NCI-H2227 treated with DMSO at 0.1 percent for 48 hours (cell line): Measurements from ENCODE around the gene BTBD18.

Experiments used
- DNase-seq: peaks from one replicate; lab custom pipeline; 2025; lab: John Stamatoyannopoulos, UW

BTBD18 gene

GRCh38 chr11:57775491-57775890 is 23.9 kb upstream of the BTBD18 start:
- DNase-seq: no peak

- no peak for DNase-seq
Measured at GRCh38 chr11:57773026-57773598, 21.5 kb upstream of the BTBD18 start.

- DNase-seq: no peak
Measured at GRCh38 chr11:57772562-57772961, 20.9 kb upstream of the BTBD18 start.

- no peak for DNase-seq
Measured at GRCh38 chr11:57771365-57771764, 19.7 kb upstream of the BTBD18 start.

- DNase-seq: no peak
Measured at GRCh38 chr11:57770793-57771192, 19.2 kb upstream of the BTBD18 start.

- DNase-seq: no peak
Measured at GRCh38 chr11:57764972-57765371, 13.4 kb upstream of the BTBD18 start.

DNA sequence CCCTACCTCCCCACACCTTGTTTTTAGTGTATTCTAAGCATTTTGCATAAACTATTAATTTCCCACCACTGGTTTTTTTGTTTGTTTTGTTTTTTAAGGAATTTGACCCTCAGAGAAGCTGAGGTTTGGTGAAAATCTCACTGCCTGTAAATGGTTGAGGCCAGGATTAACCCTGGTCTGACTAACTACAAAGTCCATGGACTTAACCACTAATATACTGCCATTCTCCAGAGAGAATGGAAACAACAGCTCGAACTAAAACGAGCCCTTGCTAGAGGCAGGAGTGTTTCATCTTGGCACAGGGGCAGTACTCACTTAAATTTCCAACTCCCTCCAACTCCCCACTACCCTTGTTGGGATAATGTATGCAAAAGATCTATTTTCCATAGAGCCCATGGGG is 12.9 kb upstream of the BTBD18 start:
- DNase-seq: no peak

- DNase-seq: no peak
Measured at GRCh38 chr11:57764021-57764420, 12.4 kb upstream of the BTBD18 start.

GRCh38 chr11:57763568-57763967 is 11.9 kb upstream of the BTBD18 start:
- peak; percentile 33 for DNase-seq

DNA sequence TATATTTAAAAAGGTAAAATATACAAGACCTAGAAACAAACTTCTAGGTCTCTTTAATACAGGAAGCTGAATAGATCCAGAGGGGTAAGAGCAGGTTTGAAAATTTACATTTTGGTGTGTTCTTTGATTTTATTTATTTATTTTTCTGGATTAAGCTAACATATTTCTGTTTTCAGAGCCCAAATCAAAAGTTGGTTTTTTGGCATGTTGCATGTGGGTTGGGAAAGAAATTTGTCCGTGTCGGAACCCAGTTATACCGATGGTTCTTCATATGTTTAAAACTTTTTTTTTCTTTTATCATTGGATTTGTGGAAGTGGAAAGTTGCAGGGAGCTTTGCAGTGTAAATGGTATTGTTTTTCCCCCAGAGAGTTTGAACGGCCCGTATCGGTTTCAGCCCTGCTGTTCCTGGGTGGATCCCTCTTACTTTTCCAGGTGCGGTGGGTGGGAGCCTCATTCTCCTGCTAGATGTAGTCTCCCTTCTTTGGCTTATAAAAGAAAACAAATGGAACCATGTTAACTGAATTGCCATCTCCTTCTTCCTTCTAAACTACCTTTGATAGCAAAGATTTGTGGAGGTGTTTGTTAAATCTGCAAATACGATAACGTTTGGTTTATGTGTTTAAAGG is 10.7 kb upstream of the BTBD18 start:
- DNase-seq: peak; percentile 48

DNA sequence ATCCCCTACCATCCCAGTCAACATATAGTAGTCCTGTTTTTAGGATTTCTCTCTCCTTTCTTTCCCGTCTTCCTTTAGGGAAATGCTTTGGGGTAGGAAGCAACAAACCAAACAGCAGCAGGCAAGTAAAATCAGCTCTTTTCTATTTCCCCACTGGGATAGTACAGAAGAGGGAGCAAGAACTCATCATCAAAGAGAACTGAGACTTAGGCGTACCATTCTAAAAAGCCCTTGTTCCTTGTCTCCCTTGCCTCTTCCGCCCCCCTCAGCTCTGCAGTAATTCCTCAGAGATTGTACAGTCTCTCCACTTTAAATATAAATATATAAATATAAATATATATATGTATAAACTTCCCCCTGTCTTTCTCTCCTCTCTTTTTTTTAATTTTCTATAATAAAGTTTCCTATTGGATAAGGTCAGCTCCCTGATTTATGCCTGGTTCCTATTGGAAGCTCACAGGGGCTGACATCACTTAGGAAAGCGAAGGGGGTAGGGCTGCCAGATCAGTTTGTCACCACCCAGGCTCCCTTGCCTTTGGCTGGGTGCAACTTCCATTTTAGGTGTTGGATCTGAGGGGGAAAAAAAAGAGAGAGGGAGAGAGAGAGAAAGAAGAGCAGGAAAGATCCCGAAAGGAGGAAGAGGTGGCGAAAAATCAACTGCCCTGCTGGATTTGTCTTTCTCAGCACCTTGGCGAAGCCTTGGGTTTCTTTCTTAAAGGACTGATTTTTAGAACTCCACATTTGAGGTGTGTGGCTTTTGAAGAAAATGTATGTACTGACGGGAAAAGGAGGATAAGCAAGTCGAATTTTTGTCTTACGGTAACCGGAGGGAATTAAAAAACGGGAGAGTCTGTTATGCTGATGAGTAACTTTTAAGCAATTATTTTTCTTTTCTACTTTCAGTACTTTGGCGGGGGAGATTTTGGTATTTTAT is 9.9 kb upstream of the BTBD18 start, which contains the start of gene CTNND1:
Gene CTNND1 (plus strand): TSS at position 502 of the 934 bp plus-strand sequence. CDS start 29,677 bp downstream, outside the sequence.
- peak; percentile 94 for DNase-seq

DNA sequence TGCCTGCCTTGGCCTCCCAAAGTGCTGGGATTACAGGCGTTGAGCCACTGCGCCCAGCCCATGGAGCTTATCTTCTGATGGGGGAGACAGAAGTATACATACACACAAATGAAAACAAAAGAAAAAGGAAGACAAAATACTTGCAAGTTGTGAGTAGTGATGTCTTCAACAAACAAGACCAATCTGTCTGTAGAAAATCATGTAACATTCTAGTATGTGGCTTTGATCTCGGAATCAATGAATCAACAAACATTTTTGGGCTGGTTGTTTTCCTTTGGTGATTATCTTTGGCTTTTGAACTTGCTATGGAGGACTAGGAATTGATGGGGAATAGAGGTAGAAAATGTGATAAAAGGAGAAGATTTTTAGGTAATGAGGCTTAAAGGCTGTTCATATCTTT is 6.6 kb upstream of the BTBD18 start:
- DNase-seq: no peak

DNA sequence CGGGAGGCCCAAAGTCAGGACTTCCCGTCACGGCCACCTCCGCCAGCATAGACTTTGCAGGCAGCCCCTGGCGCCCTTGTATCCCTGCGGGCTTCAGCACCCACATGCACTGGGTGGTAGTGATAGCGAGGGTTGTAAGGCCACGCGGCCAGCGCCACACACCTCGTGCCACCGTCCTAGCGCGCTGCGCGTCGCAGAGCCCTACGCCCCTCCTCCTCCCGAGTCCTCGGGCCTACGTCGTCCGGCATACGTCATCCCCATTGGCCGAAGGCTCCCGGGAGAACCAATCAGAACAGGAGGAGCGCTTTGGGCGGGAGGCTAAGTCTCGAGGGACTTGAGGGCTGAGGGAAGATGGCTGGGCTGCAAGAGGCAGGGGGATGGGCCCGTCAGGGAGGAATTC is 1.3 kb upstream of the BTBD18 start:
- no peak for DNase-seq

DNA sequence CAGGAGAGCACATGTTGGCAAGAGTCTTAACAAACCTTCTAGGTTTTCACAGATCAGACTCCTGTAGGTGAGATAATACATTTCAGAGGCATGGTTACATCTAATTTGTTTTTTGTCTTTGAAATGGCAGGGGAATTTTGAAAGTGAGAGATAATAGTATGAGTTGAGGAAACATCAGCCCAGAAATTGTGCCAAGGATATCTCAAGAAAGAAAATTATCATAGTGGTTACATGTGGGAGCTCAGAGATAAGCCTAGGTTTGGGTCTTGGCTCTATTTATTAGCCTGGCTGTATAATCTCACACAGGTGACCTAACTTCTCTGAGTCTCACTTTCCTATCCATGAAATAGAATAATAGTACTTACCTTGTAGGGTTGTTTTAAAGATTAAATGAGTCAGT is 443 bp downstream of the BTBD18 start:
- DNase-seq: no peak

DNA sequence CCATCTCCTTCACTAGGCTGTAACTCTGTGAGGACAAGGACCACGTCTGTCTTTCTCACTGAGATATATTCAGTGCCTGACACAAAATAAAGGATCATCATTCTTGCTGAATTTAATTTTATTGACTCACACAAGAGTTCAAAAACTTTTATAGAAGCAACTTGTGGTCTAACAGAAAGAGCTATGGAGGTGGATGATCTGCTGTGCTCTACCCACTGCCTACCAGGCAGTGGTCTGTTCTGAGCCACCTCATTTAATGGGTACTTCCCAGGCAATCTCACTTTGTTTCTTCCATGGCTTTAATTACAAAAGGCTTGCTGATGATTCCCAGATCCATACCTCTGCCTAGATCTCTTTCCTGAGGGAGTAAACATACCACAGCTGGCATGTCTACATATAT is 4.7 kb downstream of the BTBD18 start:
- DNase-seq: no peak

DNA sequence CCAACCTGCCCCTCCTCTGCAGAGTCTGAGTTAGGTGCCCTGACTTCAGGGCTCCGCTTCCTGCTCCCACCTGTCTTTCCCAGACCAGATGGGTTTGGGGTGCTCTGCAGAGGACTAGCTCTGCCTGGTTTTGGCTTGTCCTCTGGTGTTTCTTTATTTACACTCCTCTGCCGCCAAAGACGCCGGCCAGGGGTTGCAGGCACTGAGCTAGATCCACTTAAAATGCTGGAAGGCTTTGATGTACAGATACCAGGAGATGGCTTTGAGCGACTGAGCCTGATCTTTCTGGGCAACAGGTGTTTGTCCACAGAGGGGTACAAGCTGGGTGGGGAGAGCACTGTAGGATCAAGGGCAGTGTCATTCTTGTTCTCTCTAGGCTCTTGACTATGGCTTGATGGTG is 6.4 kb downstream of the BTBD18 start:
- DNase-seq: no peak

- DNase-seq: no peak
Measured at GRCh38 chr11:57744357-57744756, 7.3 kb downstream of the BTBD18 start.

DNA sequence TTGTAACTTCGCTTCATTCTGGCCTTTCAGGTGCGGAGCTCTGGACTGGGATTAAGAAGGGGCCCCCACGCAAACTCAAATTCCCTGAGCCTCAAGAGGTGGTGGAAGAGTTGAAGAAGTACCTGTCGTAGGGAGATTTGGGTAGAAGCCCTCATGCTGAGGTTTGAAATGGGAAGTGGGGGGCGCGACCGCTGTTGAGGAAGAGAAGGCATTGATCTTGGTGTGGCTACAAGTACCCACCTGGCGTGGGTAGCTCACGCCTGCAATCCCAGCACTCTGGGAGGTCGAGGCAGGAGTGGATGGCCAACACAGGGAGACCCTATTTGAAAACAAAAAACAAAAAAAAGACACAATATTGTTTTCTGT is 9.5 kb downstream of the BTBD18 start:
- no peak for DNase-seq

DNA sequence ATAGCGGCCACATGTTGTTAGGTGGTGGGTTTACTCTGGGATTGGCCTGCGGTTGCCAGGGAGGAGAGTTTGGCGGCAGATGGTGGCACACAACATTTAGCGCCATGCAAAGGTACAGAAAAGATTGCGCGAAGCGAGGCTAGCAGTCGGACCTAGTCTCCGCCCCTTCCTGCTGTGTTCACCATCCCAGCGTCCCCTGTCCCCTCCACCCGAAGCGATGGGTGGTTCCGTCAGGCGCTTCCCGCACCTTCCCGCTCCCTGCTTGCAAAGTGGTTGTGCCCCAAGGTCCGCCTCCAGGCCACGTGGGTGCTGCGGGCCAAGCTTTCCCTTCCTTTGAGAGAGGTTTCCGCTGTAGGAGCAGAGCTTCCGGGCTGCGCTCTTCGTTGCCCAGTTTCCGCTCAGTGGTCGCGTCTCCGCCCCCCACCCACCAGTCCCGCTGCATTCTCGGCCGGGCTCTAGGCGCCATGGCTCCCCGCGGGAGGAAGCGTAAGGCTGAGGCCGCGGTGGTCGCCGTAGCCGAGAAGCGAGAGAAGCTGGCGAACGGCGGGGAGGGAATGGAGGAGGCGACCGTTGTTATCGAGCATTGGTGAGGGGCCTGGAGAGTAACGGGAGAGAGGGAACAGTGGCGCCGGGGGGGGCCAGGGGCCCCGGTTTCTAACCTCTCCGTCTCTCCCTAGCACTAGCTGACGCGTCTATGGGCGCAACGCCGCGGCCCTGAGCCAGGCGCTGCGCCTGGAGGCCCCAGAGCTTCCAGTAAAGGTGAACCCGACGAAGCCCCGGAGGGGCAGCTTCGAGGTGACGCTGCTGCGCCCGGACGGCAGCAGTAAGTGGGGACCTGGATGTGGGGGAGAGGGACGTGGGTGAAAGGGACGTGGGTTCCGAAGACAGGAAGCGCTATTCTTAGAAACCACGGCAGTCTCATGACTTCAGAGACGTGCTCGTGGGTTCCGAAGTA is 10.2 kb downstream of the BTBD18 start, which contains the start of gene SELENOH:
Gene SELENOH (plus strand): TSS at position 360 of the 955 bp plus-strand sequence. CDS start 105 bp downstream, at position 465.
- peak; percentile 98 for DNase-seq

DNA sequence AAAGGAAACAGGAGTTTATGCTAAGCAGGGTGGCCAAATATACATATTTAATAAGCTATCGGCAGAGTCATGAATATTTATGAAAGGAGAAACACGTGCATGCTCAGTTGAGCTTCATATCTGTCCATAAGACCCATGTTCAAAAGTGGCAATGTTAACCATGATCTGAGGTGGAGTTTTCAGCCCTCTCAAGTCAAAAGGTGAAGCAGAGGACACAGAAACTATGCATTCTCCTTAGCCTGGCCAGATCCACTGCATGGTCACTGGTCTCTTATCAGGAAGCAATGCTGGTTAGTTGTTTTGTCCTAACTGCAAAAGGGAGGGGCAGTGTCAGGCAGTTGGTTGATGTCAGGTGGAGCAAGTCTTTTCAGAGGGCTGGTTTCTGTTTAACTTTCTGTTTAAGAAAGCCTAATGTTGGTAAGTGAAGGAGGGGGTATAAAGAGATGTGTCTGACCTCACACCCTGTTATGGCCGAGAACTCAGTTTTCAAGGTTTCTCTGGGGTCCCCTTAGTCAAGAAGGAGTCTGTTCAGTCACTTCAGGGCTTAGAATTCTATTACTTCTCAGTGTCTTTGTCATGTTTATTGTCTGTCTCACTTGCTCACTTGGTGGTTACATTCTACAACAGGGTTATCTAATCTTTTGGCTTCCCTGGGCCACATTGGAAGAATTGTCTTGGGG is 15.9 kb downstream of the BTBD18 start:
- no peak for DNase-seq

DNA sequence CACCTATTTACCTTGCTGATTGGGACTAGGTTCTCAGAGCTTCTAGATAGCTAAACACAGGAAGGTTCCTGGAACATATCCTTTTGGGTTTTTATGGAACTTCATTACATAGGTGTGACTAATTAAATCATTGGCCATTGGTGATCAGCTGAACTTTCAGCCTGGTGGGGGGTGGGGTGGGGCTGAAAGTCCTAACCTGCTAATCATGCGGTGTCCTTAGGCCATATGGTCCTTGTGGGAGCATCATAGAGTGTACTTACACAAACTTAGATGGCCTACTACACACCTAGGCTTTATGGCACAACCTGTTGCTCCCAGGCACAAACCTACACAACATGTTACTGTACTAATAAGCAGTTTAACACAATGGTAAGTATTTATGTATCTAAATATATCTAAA is 19.0 kb downstream of the BTBD18 start:
- no peak for DNase-seq
